ENCODE data around the gene BLOC1S6. TPM values are rescaled to one million over a fixed set of nuclear protein-coding genes. Genes with fewer than 3 reads are reported as not detected.
A peak's percentile ranks its signal among the peaks of the same experiment; 100 is the strongest.

Gene BLOC1S6
- total and polyA plus RNA-seq, 2 of the 13 experiments (the other 11 are each of a cell fraction or from before 2014, with no cell fraction given) = 11.8 to 44.3 TPM

DNA sequence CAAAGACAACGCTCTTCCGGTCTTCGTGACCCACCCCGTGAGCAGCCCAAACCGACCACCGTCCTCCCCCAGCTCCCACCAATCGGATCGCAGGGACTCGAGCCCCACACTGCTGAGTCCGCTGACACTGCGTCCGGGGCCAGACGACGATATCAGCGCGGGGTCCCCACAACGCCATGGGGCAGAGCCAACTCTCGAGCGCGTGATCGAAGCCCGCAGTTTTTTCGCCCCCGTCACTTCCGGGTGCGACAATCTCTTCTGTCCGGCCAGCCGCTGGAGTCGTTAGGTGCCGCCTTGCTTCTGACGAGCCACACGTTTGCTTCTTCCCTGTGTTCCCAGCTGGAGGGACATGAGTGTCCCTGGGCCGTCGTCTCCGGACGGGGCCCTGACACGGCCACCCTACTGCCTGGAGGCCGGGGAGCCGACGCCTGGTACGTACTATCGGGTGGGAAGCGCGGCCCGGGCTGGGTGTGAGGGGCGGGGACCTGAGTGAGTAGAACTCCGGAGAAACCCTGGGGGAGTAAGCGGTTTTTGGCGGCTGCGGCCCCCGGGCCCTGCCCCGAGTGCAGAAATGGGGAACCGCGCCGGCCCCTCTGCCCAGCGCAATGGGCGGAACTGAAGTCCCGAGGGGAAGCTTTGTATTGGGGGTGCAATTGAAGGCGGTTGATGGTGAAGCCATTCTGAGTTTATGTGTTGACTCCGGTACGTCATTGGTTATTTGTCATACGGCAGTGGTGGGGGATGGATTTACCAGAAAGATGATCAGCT lies at the start of gene BLOC1S6 (continued):
- TF ChIP-seq, protein P1, sequence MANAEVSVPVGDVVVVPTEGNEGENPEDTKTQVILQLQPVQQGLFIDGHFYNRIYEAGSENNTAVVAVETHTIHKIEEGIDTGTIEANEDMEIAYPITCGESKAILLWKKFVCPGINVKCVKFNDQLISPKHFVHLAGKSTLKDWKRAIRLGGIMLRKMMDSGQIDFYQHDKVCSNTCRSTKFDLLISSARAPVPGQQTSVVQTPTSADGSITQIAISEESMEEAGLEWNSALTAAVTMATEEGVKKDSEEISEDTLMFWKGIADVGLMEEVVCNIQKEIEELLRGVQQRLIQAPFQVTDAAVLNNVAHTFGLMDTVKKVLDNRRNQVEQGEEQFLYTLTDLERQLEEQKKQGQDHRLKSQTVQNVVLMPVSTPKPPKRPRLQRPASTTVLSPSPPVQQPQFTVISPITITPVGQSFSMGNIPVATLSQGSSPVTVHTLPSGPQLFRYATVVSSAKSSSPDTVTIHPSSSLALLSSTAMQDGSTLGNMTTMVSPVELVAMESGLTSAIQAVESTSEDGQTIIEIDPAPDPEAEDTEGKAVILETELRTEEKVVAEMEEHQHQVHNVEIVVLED (CRISPR knock-in tag; IDR thresholded peaks at IDR 0.05; ENCODE audit: borderline replicate concordance) = peak; percentile 87
- no peak; the same call in 1 of the 2 replicates for TF ChIP-seq CEBPG (CRISPR knock-in tag; IDR thresholded peaks at IDR 0.05)
- TF ChIP-seq ZNF329 (CRISPR knock-in tag; IDR thresholded peaks at IDR 0.05; ENCODE audit: low read depth) = peak; percentile 69; the same call in 1 of the 2 replicates
- TF ChIP-seq HNRNPH1 (optimal IDR thresholded peaks at IDR 0.05; ENCODE audit: low read depth, low read length) = no peak
- peak; percentile 91 for TF ChIP-seq NFKB2 (CRISPR knock-in tag; IDR thresholded peaks at IDR 0.05; ENCODE audit: borderline replicate concordance)
- TF ChIP-seq, protein P2, sequence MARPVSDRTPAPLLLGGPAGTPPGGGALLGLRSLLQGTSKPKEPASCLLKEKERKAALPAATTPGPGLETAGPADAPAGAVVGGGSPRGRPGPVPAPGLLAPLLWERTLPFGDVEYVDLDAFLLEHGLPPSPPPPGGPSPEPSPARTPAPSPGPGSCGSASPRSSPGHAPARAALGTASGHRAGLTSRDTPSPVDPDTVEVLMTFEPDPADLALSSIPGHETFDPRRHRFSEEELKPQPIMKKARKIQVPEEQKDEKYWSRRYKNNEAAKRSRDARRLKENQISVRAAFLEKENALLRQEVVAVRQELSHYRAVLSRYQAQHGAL (CRISPR knock-in tag; IDR thresholded peaks at IDR 0.05; ENCODE audit: not compliant biosample characterization) = peak; percentile 83
- TF ChIP-seq PHF5A (CRISPR knock-in tag; IDR thresholded peaks at IDR 0.05; ENCODE audit: low read depth, unreplicated experiment) = no peak
- no peak for TF ChIP-seq ZNF235 (CRISPR knock-in tag; IDR thresholded peaks at IDR 0.05; ENCODE audit: borderline replicate concordance)
- TF ChIP-seq SNAPC5 (CRISPR knock-in tag; IDR thresholded peaks at IDR 0.05; ENCODE audit: borderline replicate concordance) = peak; percentile 69; the same call in 1 of the 2 replicates
- peak; percentile 95 for TF ChIP-seq ZNF709 (CRISPR knock-in tag; IDR thresholded peaks at IDR 0.05)
- TF ChIP-seq ARNTL (CRISPR knock-in tag; IDR thresholded peaks at IDR 0.05) = peak; percentile 82
- TF ChIP-seq POLR2G (IDR thresholded peaks at IDR 0.05; ENCODE audit: low read depth, low read length) = peak; percentile 93
- TF ChIP-seq TBL1XR1 (IDR thresholded peaks at IDR 0.05; ENCODE audit: borderline replicate concordance, low read length, partially characterized antibody) = peak; percentile 33
- TF ChIP-seq PREB (CRISPR knock-in tag; IDR thresholded peaks at IDR 0.05) = no peak
- TF ChIP-seq ZSCAN29 (CRISPR knock-in tag; conservative IDR thresholded peaks at IDR 0.05) = peak; percentile 92
- peak; percentile 49 for TF ChIP-seq ZMYM3 (CRISPR knock-in tag; IDR thresholded peaks at IDR 0.05)
- TF ChIP-seq ZNF777 (CRISPR knock-in tag; IDR thresholded peaks at IDR 0.05) = peak; percentile 87
- TF ChIP-seq, protein P3, sequence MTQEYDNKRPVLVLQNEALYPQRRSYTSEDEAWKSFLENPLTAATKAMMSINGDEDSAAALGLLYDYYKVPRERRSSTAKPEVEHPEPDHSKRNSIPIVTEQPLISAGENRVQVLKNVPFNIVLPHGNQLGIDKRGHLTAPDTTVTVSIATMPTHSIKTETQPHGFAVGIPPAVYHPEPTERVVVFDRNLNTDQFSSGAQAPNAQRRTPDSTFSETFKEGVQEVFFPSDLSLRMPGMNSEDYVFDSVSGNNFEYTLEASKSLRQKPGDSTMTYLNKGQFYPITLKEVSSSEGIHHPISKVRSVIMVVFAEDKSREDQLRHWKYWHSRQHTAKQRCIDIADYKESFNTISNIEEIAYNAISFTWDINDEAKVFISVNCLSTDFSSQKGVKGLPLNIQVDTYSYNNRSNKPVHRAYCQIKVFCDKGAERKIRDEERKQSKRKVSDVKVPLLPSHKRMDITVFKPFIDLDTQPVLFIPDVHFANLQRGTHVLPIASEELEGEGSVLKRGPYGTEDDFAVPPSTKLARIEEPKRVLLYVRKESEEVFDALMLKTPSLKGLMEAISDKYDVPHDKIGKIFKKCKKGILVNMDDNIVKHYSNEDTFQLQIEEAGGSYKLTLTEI (CRISPR knock-in tag; conservative IDR thresholded peaks at IDR 0.05) = no peak
- TF ChIP-seq SCMH1 (CRISPR knock-in tag; IDR thresholded peaks at IDR 0.05; ENCODE audit: borderline replicate concordance) = no peak
- TF ChIP-seq, protein P4, sequence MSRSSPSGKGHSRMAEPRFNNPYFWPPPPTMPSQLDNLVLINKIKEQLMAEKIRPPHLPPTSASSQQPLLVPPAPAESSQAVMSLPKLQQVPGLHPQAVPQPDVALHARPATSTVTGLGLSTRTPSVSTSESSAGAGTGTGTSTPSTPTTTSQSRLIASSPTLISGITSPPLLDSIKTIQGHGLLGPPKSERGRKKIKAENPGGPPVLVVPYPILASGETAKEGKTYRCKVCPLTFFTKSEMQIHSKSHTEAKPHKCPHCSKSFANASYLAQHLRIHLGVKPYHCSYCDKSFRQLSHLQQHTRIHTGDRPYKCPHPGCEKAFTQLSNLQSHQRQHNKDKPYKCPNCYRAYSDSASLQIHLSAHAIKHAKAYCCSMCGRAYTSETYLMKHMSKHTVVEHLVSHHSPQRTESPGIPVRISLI (CRISPR knock-in tag; IDR thresholded peaks at IDR 0.05; ENCODE audit: borderline replicate concordance) = peak; percentile 99

All from HepG2 (cell line).